GM12878 (cell line): ENCODE measurements around the gene WFIKKN1. TPM values are rescaled to one million over a fixed set of nuclear protein-coding genes. Genes with fewer than 3 reads are reported as not detected.

Source experiments
- ATAC-seq: fragments of 200-7000 bp; cut with Tn5 transposase; 3 replicates; pipeline ENCODE4 v1.9.1; 2020; ENCODE audit warnings: mild to moderate bottlenecking, moderate library complexity
- BruUV-seq: library from RNA; stranded (reverse); fragments of 400-500 nt; replicated peaks from 2 replicates; lab custom pipeline; 2021; lab: Mats Ljungman, UMichigan
- CTCF ChIA-PET: fragments of 300-600 bp; sonication (Branson Sonifier 250); formaldehyde crosslinking; extraction: SDS; loops from one replicate; lab custom pipeline; 2021; ENCODE audit warnings: inconsistent platforms; lab: Yijun Ruan, JAX
- POLR2A ChIA-PET: fragments of 350-600 bp; formaldehyde crosslinking; extraction: SDS; loops from one replicate; lab custom pipeline; 2021; ENCODE audit warnings: inconsistent platforms; lab: Charles Lee
- RAD21 ChIA-PET: fragments of 300-600 bp; sonication (Branson Sonifier 250); formaldehyde crosslinking; loops from one replicate; lab custom pipeline; 2023; ENCODE audit warnings: antibody characterized with exemption; ENCODE audit not compliant: unreplicated experiment; lab: Charles Lee
- SMC1A ChIA-PET: fragments of 300-600 bp; sonication (Branson Sonifier 250); formaldehyde crosslinking; loops from one replicate; lab custom pipeline; 2023; ENCODE audit not compliant: unreplicated experiment, uncharacterized antibody; lab: Charles Lee
- DNase-seq: peaks from one replicate; pipeline ENCODE4 v3.0.0-alpha.2; 2011; ENCODE audit warnings: low read depth, low spot score
- FAIRE-seq: peaks from 3 replicates; lab custom pipeline; 2011; peaks lifted over from hg19 to GRCh38; lab: Jason Lieb, UNC
- H2AFZ ChIP-seq: 2 replicates; pipeline ENCODE4 v1.6.0; 2011; ENCODE audit warnings: low read depth, low read length, control low read depth; ENCODE audit not compliant: control insufficient read depth
- H3K27ac ChIP-seq: 2 replicates; pipeline ENCODE4 v1.5.1; 2011; ENCODE audit warnings: control low read depth; ENCODE audit not compliant: control insufficient read depth, insufficient read depth
- H3K27me3 ChIP-seq, 2 experiments: replicated peaks in 1 of 2; 2 replicates each; pipeline versions ENCODE4 v1.6.0 to v1.6.1; 2011; ENCODE audit warnings: low read length in 1 of 2; ENCODE audit not compliant: control insufficient read depth in 2 of 2, insufficient read depth in 2 of 2
- H3K36me3 ChIP-seq, 2 experiments: 2 replicates each; pipeline ENCODE4 v1.5.1; 2011; ENCODE audit warnings: low read length in 1 of 2; ENCODE audit not compliant: control insufficient read depth in 2 of 2, insufficient read depth in 2 of 2
- H3K4me1 ChIP-seq: 2 replicates; pipeline ENCODE4 v1.6.1; 2011; ENCODE audit warnings: mild to moderate bottlenecking, low read length, moderate library complexity, mixed read lengths; ENCODE audit not compliant: control insufficient read depth, insufficient read depth
- H3K4me2 ChIP-seq: 2 replicates; pipeline ENCODE4 v1.6.0; 2011; ENCODE audit warnings: control low read depth; ENCODE audit not compliant: control insufficient read depth, insufficient read depth
- H3K4me3 ChIP-seq: fragments of 200-600 bp; sonication (generic); 2 replicates; pipeline ENCODE4 v1.5.1; 2016
- H3K79me2 ChIP-seq: 2 replicates; pipeline ENCODE4 v1.6.0; 2011; ENCODE audit warnings: low read length; ENCODE audit not compliant: control insufficient read depth, insufficient read depth
- H3K9ac ChIP-seq: 2 replicates; pipeline ENCODE4 v1.8.0; 2011; ENCODE audit warnings: low read length, control low read depth, mixed read lengths; ENCODE audit not compliant: control insufficient read depth, insufficient read depth
- H3K9me3 ChIP-seq: replicated peaks from 3 replicates; pipeline ENCODE4 v1.5.1; 2011; ENCODE audit warnings: mild to moderate bottlenecking, low read length; ENCODE audit not compliant: control insufficient read depth, insufficient read depth
- H4K20me1 ChIP-seq: 2 replicates; pipeline ENCODE4 v1.6.0; 2011; ENCODE audit not compliant: control insufficient read depth, insufficient read depth
- BMI1 ChIP-seq: fragments of 450-650 bp; IDR thresholded peaks from 2 replicates; pipeline ENCODE4 v1.6.1; 2016; ENCODE audit warnings: mild to moderate bottlenecking, moderate library complexity, borderline replicate concordance
- CBX5 ChIP-seq: sonication (generic); IDR thresholded peaks from 2 replicates; pipeline ENCODE4 v1.6.1; 2016; ENCODE audit warnings: low read depth, moderate library complexity, mild to moderate bottlenecking, inconsistent platforms
- CREB1 ChIP-seq: IDR thresholded peaks from 2 replicates; pipeline ENCODE4 v1.6.1; 2012; ENCODE audit warnings: low read depth, mild to moderate bottlenecking, inconsistent platforms
- RELB ChIP-seq: fragments of 450-650 bp; IDR thresholded peaks from 2 replicates; pipeline ENCODE4 v1.6.1; 2017; ENCODE audit warnings: low read depth, mild to moderate bottlenecking, moderate library complexity
- RFX5 ChIP-seq: IDR thresholded peaks from 2 replicates; pipeline ENCODE4 v1.6.1; 2011; ENCODE audit warnings: low read depth, low read length, improper control_type of control experiment
- USF1 ChIP-seq: IDR thresholded peaks from 2 replicates; pipeline ENCODE4 v1.6.1; 2011; ENCODE audit warnings: borderline replicate concordance, low read depth, mild to moderate bottlenecking, moderate library complexity, mixed read lengths, low read length; ENCODE audit not compliant: insufficient read depth; ENCODE audit errors: extremely low read length
- WGBS: methylation state at CpG from one replicate; pipeline ENCODE4 v1.1.6; 2016; ENCODE audit warnings: low lambda C conversion rate; ENCODE audit not compliant: insufficient replicate concordance, insufficient coverage; ENCODE audit errors: missing lambda C conversion rate; 5-methylcytosine and 5-hydroxymethylcytosine counted together
- in situ Hi-C: fragments of 300-500 bp; cut with MboI; formaldehyde crosslinking; loops from 9 replicates; pipeline ENCODE4 v1.14.3; 2018; ENCODE audit warnings: mixed read lengths
- intact Hi-C: fragments of 100-400 bp; cut with micrococcal nuclease; formaldehyde crosslinking; loops from one replicate; pipeline ENCODE4 v1.14.2; 2022; ENCODE audit not compliant: unreplicated experiment
- polyA plus RNA-seq, 11 experiments: library from polyadenylated mRNA; depleted of rRNA in 4 of 11; unstranded in 6 of 11; stranded (reverse) in 5 of 11; fragments of >200 nt; fragmentation: Nextera tagmentation in 4 of 11; fragmentation: Illumina TruSeq in 1 of 11; extraction: Ambion mirVana in 4 of 11; extraction: Trizol in 1 of 11; gene quantifications; 1 replicate in 1 of 11; 2 replicates in 10 of 11; pipeline versions ENCODE4 v1.2.1 to v1.2.3, GENCODE V29; 2011 to 2016; ENCODE audit warnings: inconsistent platforms in 2 of 11, missing spikeins in 2 of 11, low read depth in 1 of 11
- total RNA-seq, 4 experiments: library from RNA; depleted of rRNA in 3 of 4; stranded (reverse); fragments of >200 nt in 3 of 4; fragmentation: Illumina TruSeq in 1 of 4; extraction: Trizol in 1 of 4; gene quantifications; 2 replicates each; pipeline versions ENCODE4 v1.2.1 to v1.2.3, GENCODE V29; 2013 to 2021
- TF ChIP-seq, protein P1 (sequence below): fragments of 450-650 bp; IDR thresholded peaks from 2 replicates; pipeline ENCODE4 v1.6.1; 2017; ENCODE audit warnings: mild to moderate bottlenecking, low read depth, inconsistent platforms; ENCODE audit not compliant: poor library complexity, severe bottlenecking

WFIKKN1 gene
- total and polyA plus RNA-seq, 10 of the 15 experiments (the other 5 are each of a cell fraction or from before 2014, with no cell fraction given): 0.01 to 0.41 (median 0.05) TPM; not detected in 2

DNA sequence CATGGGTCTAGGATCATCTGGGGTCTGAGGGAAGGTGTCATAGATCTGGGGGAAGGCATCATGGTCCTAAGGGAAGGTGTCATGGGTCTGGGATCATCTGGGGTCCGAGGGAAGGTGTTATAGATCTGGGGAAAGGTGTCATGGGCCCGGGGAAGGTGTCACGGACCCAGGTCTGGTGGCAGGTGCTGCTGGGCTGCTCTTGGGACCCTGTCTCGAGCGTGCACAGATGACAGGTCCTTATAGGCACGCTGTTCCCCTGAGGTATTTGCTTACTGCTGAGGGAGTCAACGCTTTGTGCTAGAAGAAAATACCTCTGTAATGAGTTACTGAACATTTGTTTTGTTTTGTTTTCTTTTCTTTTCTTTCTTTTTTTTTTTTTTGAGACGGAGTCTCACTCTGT, 39.6 kb upstream of the WFIKKN1 start:
- no peaks in the 10 kb centered on the region for H3K36me3 ChIP-seq
- WGBS: 80% methylated on average over 7 of the region's 8 CpGs
- CTCF ChIA-PET: no interaction called here
- 0 out of 2 replicates have a peak overlapping the region, but pooled peaks have one; percentile 87 for H3K9ac ChIP-seq
- DNase-seq: no peak
- no peaks in the 10 kb centered on the region for H3K9me3 ChIP-seq
- TF ChIP-seq CBX5: no peak
- TF ChIP-seq RELB: no peak
- TF ChIP-seq CREB1: no peak
- TF ChIP-seq RFX5: no peak
- TF ChIP-seq, all 136 proteins: peak for 0
- in situ Hi-C loops: no loop called here
- Histone ChIP-seq H3K4me1 (peaks cover 15% of the 10 kb centered on the region), H4K20me1 (no peaks in the 10 kb centered on the region), H3K79me2 (peaks cover 28% of the 10 kb centered on the region), H3K27ac (no peak overlapping the region), H3K4me2 (peak overlapping the region; percentile 96), H3K4me3 (no peak overlapping the region; the same call in 1 of the 2 replicates), H3K27me3 (no peaks in the 10 kb centered on the region), H2AFZ (no peak overlapping the region)
- TSS peak; percentile 53 for BruUV-seq
- SMC1A ChIA-PET: no interaction called here
- intact Hi-C loops: no loop called here
- ATAC-seq: no peak
- FAIRE-seq: no peak
- RAD21 ChIA-PET: no interaction called here
- POLR2A ChIA-PET: no interaction called here

- 77% methylated on average over 15 of the region's 15 CpGs for WGBS
- TF ChIP-seq USF1: no peak
- no peak for TF ChIP-seq BMI1
- TF ChIP-seq, protein P1, sequence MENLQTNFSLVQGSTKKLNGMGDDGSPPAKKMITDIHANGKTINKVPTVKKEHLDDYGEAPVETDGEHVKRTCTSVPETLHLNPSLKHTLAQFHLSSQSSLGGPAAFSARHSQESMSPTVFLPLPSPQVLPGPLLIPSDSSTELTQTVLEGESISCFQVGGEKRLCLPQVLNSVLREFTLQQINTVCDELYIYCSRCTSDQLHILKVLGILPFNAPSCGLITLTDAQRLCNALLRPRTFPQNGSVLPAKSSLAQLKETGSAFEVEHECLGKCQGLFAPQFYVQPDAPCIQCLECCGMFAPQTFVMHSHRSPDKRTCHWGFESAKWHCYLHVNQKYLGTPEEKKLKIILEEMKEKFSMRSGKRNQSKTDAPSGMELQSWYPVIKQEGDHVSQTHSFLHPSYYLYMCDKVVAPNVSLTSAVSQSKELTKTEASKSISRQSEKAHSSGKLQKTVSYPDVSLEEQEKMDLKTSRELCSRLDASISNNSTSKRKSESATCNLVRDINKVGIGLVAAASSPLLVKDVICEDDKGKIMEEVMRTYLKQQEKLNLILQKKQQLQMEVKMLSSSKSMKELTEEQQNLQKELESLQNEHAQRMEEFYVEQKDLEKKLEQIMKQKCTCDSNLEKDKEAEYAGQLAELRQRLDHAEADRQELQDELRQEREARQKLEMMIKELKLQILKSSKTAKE: no peak
These were observed 38.8 kb upstream of the WFIKKN1 start for GRCh38 chr16:591892-592517.

More at GRCh38 chr16:591892-592517, 38.8 kb upstream of the WFIKKN1 start:
- Histone ChIP-seq H3K36me3 (no peaks in the 10 kb centered on the region), H3K79me2 (peaks cover 28% of the 10 kb centered on the region), H3K9me3 (no peaks in the 10 kb centered on the region), H4K20me1 (no peaks in the 10 kb centered on the region), H3K9ac (no peak overlapping the region), H3K27me3 (no peaks in the 10 kb centered on the region), H3K4me1 (peaks cover 15% of the 10 kb centered on the region), H3K4me3 (no peak overlapping the region), H2AFZ (no peak overlapping the region), H3K27ac (no peak overlapping the region), H3K4me2 (no peak overlapping the region)
- ChIA-PET CTCF (interaction anchor here (1.0 kb wide), 1 partner anchor 205 kb away, joined by 4 read pairs; no protein-coding TSS in a partner anchor), POLR2A (interaction anchor here (1.4 kb wide), 1 partner anchor 44 kb away, joined by 3 read pairs; the partner anchor contains the start of gene METTL26), SMC1A (no interaction called here), RAD21 (no interaction called here)
- intact Hi-C loops (no loop called here), in situ Hi-C loops (no loop called here)
- FAIRE-seq: no peak
- DNase-seq: no peak
- no peak for ATAC-seq
- BruUV-seq: no TSS peak
